Measurements from ENCODE around the gene CLDN6. TPM values are rescaled to one million over a fixed set of nuclear protein-coding genes. Genes with fewer than 3 reads are reported as not detected.
A peak's percentile ranks its signal among the peaks of the same experiment; 100 is the strongest.

CLDN6 gene
- total RNA-seq, 1 donor from 2014 or later, result 813 TPM

- no peak for DNase-seq (ENCODE audit: low read depth)
- TF ChIP-seq, protein P1, sequence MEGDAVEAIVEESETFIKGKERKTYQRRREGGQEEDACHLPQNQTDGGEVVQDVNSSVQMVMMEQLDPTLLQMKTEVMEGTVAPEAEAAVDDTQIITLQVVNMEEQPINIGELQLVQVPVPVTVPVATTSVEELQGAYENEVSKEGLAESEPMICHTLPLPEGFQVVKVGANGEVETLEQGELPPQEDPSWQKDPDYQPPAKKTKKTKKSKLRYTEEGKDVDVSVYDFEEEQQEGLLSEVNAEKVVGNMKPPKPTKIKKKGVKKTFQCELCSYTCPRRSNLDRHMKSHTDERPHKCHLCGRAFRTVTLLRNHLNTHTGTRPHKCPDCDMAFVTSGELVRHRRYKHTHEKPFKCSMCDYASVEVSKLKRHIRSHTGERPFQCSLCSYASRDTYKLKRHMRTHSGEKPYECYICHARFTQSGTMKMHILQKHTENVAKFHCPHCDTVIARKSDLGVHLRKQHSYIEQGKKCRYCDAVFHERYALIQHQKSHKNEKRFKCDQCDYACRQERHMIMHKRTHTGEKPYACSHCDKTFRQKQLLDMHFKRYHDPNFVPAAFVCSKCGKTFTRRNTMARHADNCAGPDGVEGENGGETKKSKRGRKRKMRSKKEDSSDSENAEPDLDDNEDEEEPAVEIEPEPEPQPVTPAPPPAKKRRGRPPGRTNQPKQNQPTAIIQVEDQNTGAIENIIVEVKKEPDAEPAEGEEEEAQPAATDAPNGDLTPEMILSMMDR (conservative IDR thresholded peaks at IDR 0.05; ENCODE audit: low read depth, low read length), result no peak
- H3K4me3 ChIP-seq (ENCODE audit: low read depth, low read length), result no peak overlapping the region
These were observed 32.0 kb upstream of the CLDN6 start for GRCh38 chr16:3049921-3050481.

GRCh38 chr16:3047387-3047720 lies 29.4 kb upstream of the CLDN6 start:
- no peak overlapping the region for H3K4me3 ChIP-seq (ENCODE audit: low read depth, low read length)
- no peak for DNase-seq (ENCODE audit: low read depth)
- TF ChIP-seq, protein P1 (conservative IDR thresholded peaks at IDR 0.05; ENCODE audit: low read depth, low read length), result no peak

DNA sequence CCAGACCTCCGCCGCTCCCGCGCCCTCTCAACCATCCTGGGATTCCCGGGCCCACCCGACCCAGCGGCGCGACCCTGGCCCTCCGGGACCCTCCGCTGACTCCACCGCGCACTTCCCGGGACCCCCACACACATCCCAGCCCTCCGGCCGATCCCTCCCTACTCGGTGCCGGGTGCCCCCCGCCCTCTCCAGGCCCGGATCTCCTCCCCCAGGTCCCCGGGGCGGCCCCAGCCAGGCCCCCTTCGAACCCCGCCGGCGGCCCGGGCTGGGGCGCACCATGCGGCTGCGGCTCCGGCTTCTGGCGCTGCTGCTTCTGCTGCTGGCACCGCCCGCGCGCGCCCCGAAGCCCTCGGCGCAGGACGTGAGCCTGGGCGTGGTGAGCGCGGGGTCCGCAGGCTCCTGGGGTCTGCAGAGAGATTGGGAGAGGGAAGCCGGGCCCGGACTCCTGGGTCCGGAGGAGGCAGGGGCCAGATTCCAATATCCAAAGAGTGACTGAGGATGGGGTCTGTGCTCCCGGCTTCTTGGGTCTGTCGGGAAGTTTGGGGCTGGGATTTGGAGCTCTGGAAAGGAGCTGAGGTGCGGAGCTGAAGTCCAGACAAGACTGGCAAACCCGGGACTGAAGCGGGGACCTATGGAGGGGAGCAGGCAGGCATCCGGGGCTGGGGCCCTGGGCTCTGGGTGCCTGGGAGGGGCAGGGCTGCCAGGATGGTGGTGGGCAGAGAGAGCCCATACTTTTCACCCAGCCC lies 28.8 kb upstream of the CLDN6 start:
- DNase-seq (ENCODE audit: low read depth), result no peak
- no peak overlapping the region for H3K4me3 ChIP-seq (ENCODE audit: low read depth, low read length)
- TF ChIP-seq, protein P1 (conservative IDR thresholded peaks at IDR 0.05; ENCODE audit: low read depth, low read length), result no peak

DNA sequence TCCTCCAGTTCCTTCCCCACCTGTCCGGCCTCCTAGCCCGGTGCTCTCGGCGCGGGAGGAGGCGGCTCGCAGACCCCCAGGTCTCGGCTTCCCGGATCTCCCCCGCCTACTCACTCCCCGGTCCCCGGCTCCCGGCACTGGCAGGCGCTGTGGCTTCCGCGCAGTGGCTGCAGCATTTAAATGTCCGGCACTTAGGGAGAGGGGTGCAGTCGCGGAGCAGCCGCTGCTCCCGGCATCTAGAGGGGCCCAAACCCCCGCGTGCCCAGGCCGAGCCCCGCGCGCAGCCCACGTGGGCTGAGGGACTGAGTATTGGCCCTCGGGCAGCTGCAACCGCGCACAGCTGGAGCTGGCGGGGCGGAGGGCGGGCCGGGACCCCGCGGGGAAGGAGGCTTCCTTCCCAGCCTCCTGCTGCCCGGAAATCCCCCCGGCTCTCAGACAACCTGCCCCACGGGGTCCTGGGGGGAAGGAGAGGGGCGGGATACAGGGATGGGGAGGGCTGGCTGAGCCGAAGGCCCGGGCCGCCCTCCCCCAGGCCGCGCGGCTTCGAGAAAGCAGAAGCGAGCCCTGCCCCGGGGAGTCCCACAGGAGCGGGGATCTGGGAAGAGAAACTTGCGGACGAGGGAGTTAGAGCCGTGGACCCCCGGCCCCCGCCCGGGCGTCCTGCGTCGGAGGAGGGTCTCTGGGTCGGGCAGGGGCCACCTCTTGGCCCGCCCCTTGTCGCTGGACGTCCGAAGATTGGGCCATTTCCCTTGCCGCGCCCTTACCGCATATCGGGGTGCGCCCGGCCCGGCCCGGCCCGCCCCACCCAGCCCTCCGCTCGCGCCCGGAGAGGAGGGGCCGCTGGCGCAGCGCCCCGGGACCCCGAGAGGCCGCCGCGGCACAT lies 28.0 kb upstream of the CLDN6 start, which contains the start of gene MMP25:
Gene MMP25, plus strand, starts transcription at position 804 of the 883 bp plus-strand sequence. CDS start 357 bp downstream, outside the sequence.
- TF ChIP-seq, protein P1 (conservative IDR thresholded peaks at IDR 0.05; ENCODE audit: low read depth, low read length), result no peak
- DNase-seq (ENCODE audit: low read depth), result no peak
- H3K4me3 ChIP-seq (ENCODE audit: low read depth, low read length), result peak within 1 kb of the TSS; percentile 32

GRCh38 chr16:3044708-3045107 lies 26.7 kb upstream of the CLDN6 start:
- DNase-seq (ENCODE audit: low read depth), result no peak
- no peak overlapping the region for H3K4me3 ChIP-seq (ENCODE audit: low read depth, low read length)
- TF ChIP-seq, protein P1 (conservative IDR thresholded peaks at IDR 0.05; ENCODE audit: low read depth, low read length), result no peak

DNA sequence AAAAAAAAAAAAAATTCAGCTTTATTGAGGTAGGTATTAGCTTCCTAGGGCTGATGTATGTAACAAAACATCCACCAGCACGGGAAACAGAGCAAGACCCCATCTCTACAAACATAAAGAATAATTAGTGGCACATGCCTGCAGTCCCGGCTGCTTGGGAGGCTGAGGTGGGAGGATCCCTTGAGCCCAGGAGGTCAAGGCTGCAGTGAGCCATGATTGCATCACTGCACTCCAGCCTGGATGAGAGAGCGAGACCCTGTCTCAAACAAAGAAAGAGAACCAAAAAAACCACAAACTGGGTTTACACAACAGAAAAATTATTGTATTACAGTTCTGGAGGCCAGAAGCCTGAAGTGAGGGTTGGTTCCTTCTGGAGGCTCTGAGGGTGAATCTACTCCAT lies 24.4 kb upstream of the CLDN6 start:
- DNase-seq (ENCODE audit: low read depth), result no peak
- no peak overlapping the region for H3K4me3 ChIP-seq (ENCODE audit: low read depth, low read length)
- TF ChIP-seq, protein P1 (conservative IDR thresholded peaks at IDR 0.05; ENCODE audit: low read depth, low read length), result no peak

Data from epithelial cell of proximal tubule (primary cell).